WTC11 (cell line): ENCODE measurements around the gene GRAMD1B. TPM values are rescaled to one million over a fixed set of nuclear protein-coding genes. Genes with fewer than 3 reads are reported as not detected.

Experiments used
- ATAC-seq: fragments of 200-7000 bp; cut with Tn5 transposase; 2 replicates; pipeline ENCODE4 v1.10.0; 2021; ENCODE audit warnings: mild to moderate bottlenecking, moderate library complexity
- CTCF ChIA-PET: fragments of 300-600 bp; sonication (Branson Sonifier 250); formaldehyde crosslinking; loops from one replicate; lab custom pipeline; 2021; ENCODE audit warnings: antibody characterized with exemption; lab: Charles Lee
- POLR2A ChIA-PET: fragments of 350-600 bp; sonication (Branson Sonifier 250); formaldehyde crosslinking; loops from one replicate; lab custom pipeline; 2021; ENCODE audit warnings: antibody characterized with exemption; lab: Charles Lee
- DNase-seq: peaks from one replicate; pipeline ENCODE4 v3.0.0; 2021; ENCODE audit warnings: low spot score
- H3K27ac Mint-ChIP-seq: 2 replicates; pipeline ENCODE4 v1.8.0; 2021; ENCODE audit warnings: mixed read lengths
- H3K27me3 Mint-ChIP-seq: 2 replicates; pipeline ENCODE4 v1.8.0; 2021; ENCODE audit warnings: low read depth, mild to moderate bottlenecking, moderate library complexity, mixed read lengths
- H3K36me3 Mint-ChIP-seq: 2 replicates; pipeline ENCODE4 v1.8.0; 2021; ENCODE audit warnings: mixed read lengths
- H3K4me1 Mint-ChIP-seq: 2 replicates; pipeline ENCODE4 v1.8.0; 2022; ENCODE audit warnings: mixed read lengths
- H3K4me3 Mint-ChIP-seq: 2 replicates; pipeline ENCODE4 v1.8.0; 2021; ENCODE audit warnings: mild to moderate bottlenecking, moderate library complexity, mixed read lengths
- H3K9me3 Mint-ChIP-seq: 2 replicates; pipeline ENCODE4 v1.8.0; 2021; ENCODE audit warnings: mixed read lengths
- AR ChIP-seq: fragments of 250-450 bp; sonication (Bioruptor Pico); IDR thresholded peaks from 2 replicates; pipeline ENCODE4 v1.9.0; 2021; ENCODE audit warnings: mild to moderate bottlenecking
- ATF3 ChIP-seq: sonication (generic); formaldehyde crosslinking; conservative IDR thresholded peaks from 2 replicates; pipeline ENCODE4 v1.8.1; 2022; ENCODE audit warnings: mild to moderate bottlenecking, missing genetic modification reagents
- CTCF ChIP-seq: fragments of 200-600 bp; IDR thresholded peaks from 2 replicates; pipeline ENCODE4 v1.8.0; 2022; ENCODE audit warnings: antibody characterized with exemption
- ELF4 ChIP-seq: sonication (generic); formaldehyde crosslinking; IDR thresholded peaks from 2 replicates; pipeline ENCODE4 v1.8.1; 2022; ENCODE audit warnings: low read depth, mild to moderate bottlenecking, moderate library complexity, missing genetic modification reagents
- ESRRA ChIP-seq: sonication (generic); formaldehyde crosslinking; IDR thresholded peaks from 2 replicates; pipeline ENCODE4 v1.8.1; 2022; ENCODE audit warnings: mild to moderate bottlenecking, missing genetic modification reagents, borderline replicate concordance
- GABPB1 ChIP-seq: sonication (generic); formaldehyde crosslinking; IDR thresholded peaks from 2 replicates; pipeline ENCODE4 v1.8.1; 2023; ENCODE audit warnings: mild to moderate bottlenecking, missing genetic modification reagents
- GRHL2 ChIP-seq: fragments of 250-450 bp; sonication (Bioruptor Pico); IDR thresholded peaks from 2 replicates; pipeline ENCODE4 v1.8.0; 2022; ENCODE audit warnings: mild to moderate bottlenecking, moderate library complexity; ENCODE audit not compliant: insufficient replicate concordance, severe bottlenecking
- IRF1 ChIP-seq: sonication (generic); formaldehyde crosslinking; IDR thresholded peaks from 2 replicates; pipeline ENCODE4 v1.8.0; 2023; ENCODE audit warnings: missing genetic modification reagents
- KAT7 ChIP-seq: sonication (generic); formaldehyde crosslinking; IDR thresholded peaks from 2 replicates; pipeline ENCODE4 v1.8.1; 2023; ENCODE audit warnings: missing genetic modification reagents, mild to moderate bottlenecking, borderline replicate concordance
- MAX ChIP-seq: sonication (generic); formaldehyde crosslinking; IDR thresholded peaks from 2 replicates; pipeline ENCODE4 v1.8.0; 2022; ENCODE audit warnings: mild to moderate bottlenecking, missing genetic modification reagents
- NR1H2 ChIP-seq: sonication (generic); formaldehyde crosslinking; IDR thresholded peaks from 2 replicates; pipeline ENCODE4 v1.9.0; 2021; ENCODE audit warnings: mild to moderate bottlenecking, moderate library complexity, missing genetic modification reagents
- NR2C2 ChIP-seq: sonication (generic); formaldehyde crosslinking; IDR thresholded peaks from 2 replicates; pipeline ENCODE4 v1.8.0; 2022; ENCODE audit warnings: mild to moderate bottlenecking, missing genetic modification reagents
- PREB ChIP-seq: sonication (generic); formaldehyde crosslinking; IDR thresholded peaks from 2 replicates; pipeline ENCODE4 v1.8.1; 2022; ENCODE audit warnings: mild to moderate bottlenecking, missing genetic modification reagents, moderate library complexity, borderline replicate concordance
- SOX15 ChIP-seq: fragments of 250-450 bp; sonication (Bioruptor Pico); IDR thresholded peaks from 2 replicates; pipeline ENCODE4 v1.9.0; 2021; ENCODE audit warnings: mild to moderate bottlenecking
- TEAD1 ChIP-seq: sonication (generic); formaldehyde crosslinking; IDR thresholded peaks from 2 replicates; pipeline ENCODE4 v1.8.0; 2022; ENCODE audit warnings: mild to moderate bottlenecking, missing genetic modification reagents
- ZBTB21 ChIP-seq: sonication (generic); formaldehyde crosslinking; IDR thresholded peaks from 2 replicates; pipeline ENCODE4 v1.8.1; 2023; ENCODE audit warnings: mild to moderate bottlenecking, missing genetic modification reagents, borderline replicate concordance
- ZNF396 ChIP-seq: fragments of 250-450 bp; sonication (Bioruptor Pico); IDR thresholded peaks from 2 replicates; pipeline ENCODE4 v1.8.0; 2021; ENCODE audit warnings: mild to moderate bottlenecking, moderate library complexity, borderline replicate concordance
- ZNF532 ChIP-seq: fragments of 250-450 bp; sonication (Bioruptor Pico); IDR thresholded peaks from 2 replicates; pipeline ENCODE4 v1.9.0; 2021; ENCODE audit warnings: mild to moderate bottlenecking, borderline replicate concordance
- ZSCAN18 ChIP-seq: fragments of 250-450 bp; sonication (Bioruptor Pico); IDR thresholded peaks from 2 replicates; pipeline ENCODE4 v2.1.2; 2022; ENCODE audit warnings: mild to moderate bottlenecking, moderate library complexity
- total RNA-seq: library from RNA; stranded (reverse); gene quantifications from 3 replicates; pipeline ENCODE4 v1.2.3, GENCODE V29; 2021

The GRAMD1B gene
- total RNA-seq, 1 experiment from 2014 or later: 31.5 TPM

GRCh38 chr11:123544631-123545375 is 114.7 kb downstream of the GRAMD1B start:
- POLR2A ChIA-PET: no interaction called here
- H3K9me3 Mint-ChIP-seq: no peaks in the 10 kb centered on the region
- no peaks in the 10 kb centered on the region for H3K27me3 Mint-ChIP-seq
- H3K4me1 Mint-ChIP-seq: peaks cover 27% of the 10 kb centered on the region
- no peak for ATAC-seq
- H3K36me3 Mint-ChIP-seq: no peaks in the 10 kb centered on the region
- no peak for DNase-seq
- CTCF ChIA-PET: interaction anchor here (0.8 to 5.8 kb wide), 5 partner anchors 10 to 35 kb away, joined by 3 to 40 read pairs (median 4); no protein-coding TSS in a partner anchor
- H3K4me3 Mint-ChIP-seq: no peak overlapping the region
- no peak for TF ChIP-seq GABPB1 (CRISPR knock-in tag)
- no peak for TF ChIP-seq ZBTB21 (CRISPR knock-in tag)
- TF ChIP-seq NR2C2 (CRISPR knock-in tag): no peak
- TF ChIP-seq ESRRA (CRISPR knock-in tag): no peak
- TF ChIP-seq PREB (CRISPR knock-in tag): no peak
- no peak for TF ChIP-seq GRHL2 (CRISPR knock-in tag)
- TF ChIP-seq ZNF532 (CRISPR knock-in tag): no peak
- TF ChIP-seq AR: no peak
- TF ChIP-seq KAT7: no peak
- TF ChIP-seq ZSCAN18 (CRISPR knock-in tag): no peak
- TF ChIP-seq IRF1 (CRISPR knock-in tag): no peak
- no peak for TF ChIP-seq MAX (CRISPR knock-in tag)
- TF ChIP-seq ATF3 (CRISPR knock-in tag): no peak
- no peak for TF ChIP-seq SOX15 (CRISPR knock-in tag)
- TF ChIP-seq ZNF396 (CRISPR knock-in tag): no peak
- no peak for TF ChIP-seq NR1H2 (CRISPR knock-in tag)
- TF ChIP-seq CTCF: no peak
- TF ChIP-seq TEAD1: no peak
- no peak for TF ChIP-seq ELF4
- H3K27ac Mint-ChIP-seq: no peak overlapping the region
